HuH-7 (cell line): Measurements from ENCODE around the gene RAB5A.
"Not testable (repeated sequence)": the region's sequence is repeated elsewhere in the genome, so short reads cannot be mapped to it uniquely, and the experiment has no call there.

Experiments
- DNase-seq: peaks from one replicate; pipeline ENCODE4 v3.0.0; 2011; ENCODE audit warnings: low spot score

The RAB5A gene, protein sequence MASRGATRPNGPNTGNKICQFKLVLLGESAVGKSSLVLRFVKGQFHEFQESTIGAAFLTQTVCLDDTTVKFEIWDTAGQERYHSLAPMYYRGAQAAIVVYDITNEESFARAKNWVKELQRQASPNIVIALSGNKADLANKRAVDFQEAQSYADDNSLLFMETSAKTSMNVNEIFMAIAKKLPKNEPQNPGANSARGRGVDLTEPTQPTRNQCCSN

DNA sequence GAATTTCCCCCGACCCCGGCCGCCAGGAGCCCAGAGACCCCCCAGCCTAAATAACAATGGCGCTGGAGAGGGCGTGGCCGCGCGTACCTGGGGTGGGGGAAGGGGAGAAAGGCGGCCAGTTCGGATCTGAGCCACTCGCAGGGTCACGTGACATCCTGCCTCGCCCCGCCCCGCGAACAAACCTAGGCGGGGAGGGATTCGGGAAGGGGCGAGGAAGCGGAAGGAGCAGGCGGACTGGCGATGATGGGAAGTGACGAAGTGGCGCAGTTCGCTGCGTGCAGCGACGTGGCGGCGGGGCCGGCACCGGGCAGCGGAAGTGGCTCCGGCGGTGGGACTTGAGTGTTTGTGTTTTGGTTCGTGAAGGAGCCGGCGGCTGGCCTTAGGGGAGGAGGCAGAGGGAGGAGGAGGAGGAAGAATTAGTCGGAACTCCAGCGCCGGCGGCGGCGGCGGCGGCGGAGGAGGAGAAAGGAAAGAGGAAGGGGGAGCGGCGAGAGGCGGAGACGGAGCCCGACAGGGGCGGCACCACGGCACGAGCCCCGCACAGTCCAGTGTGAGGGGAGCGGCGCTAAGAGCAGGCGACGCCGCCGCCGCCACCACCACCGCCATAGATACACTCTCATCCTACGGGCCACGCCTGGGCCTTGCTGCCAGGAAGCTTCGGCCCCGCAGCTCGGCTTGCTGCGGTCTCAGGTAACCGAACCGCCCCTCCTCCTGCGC is at the start of gene RAB5A:
TSS of gene RAB5A (plus strand) at position 266 of the 717 bp plus-strand sequence. CDS start 3,802 bp downstream, outside the sequence.
- DNase-seq: peak; percentile 98

DNA sequence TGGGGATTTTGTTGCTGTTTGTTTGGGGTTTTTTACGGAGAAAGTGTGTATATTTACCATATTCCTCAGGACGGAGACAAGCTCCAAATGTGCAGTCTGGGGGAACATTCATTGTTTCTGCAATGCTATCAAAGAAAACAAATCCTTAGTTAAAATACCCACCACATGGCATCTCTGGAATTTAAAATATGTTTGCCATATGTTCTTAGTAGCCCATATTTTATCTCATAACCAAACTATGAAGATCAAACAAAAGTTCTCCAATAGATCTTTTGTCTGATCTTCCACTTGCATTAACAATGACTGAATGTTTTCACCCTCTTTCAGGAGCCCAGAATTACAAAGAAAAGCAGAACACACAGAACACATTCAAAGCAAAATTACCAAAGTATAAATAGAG is 48.2 kb upstream of the RAB5A start:
- DNase-seq: no peak

DNA sequence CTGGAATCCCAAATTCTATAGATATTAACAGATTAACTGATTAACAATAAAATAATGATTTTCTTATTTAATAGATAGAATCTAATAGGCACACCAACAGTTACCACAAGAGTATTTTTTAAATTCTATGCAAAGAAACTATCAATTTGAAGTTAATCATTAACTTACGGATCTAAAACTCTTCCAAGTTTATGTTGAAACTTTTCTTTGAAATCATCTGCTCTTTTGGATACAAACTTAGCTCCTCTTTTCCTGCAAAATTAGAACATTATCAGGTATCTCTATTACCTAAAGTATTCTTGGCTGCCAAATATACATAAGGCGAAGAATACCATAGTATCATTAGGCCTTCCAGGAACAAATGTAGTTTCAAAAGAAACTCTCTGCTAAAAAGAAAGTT is 47.6 kb upstream of the RAB5A start:
- DNase-seq: peak; percentile 35

DNA sequence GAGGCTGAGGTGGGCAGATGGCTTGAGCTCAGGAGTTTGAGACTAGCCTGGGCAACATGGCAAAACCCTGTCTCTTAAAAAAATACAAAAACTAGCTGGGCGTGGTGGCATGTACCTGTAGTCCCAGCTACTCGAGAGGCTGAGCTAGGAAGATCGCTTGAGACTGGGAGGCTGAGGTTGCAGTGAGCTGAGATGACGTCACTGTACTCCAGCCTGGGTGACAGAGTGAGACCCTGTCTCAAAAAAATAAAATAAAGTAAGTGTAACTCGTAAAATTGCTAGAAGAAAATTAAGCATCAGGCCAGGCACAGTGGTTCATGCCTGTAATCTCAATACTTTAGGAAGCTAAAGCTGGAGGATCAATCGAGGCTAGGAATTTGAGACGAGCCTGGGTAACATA is 47.1 kb upstream of the RAB5A start:
- not testable (repeated sequence) for DNase-seq

DNA sequence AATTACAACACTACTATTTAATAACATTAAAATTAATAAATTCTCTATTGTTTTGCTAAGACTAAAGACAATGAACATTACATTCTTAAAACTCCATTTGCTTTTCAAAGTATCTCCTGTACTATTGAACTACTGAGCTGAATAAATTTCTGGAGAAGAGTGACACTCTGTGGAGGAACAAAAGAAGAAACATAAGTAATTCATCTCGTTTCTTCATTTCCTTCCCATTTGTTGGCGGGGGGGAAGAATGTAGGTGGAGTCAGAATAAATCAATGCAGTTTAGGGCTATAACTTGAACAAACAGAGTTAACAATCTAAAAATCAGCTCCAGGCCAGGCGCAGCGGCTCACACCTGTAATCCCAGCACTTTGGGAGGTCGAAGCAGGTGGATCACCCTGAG is 45.6 kb upstream of the RAB5A start:
- no peak for DNase-seq

DNA sequence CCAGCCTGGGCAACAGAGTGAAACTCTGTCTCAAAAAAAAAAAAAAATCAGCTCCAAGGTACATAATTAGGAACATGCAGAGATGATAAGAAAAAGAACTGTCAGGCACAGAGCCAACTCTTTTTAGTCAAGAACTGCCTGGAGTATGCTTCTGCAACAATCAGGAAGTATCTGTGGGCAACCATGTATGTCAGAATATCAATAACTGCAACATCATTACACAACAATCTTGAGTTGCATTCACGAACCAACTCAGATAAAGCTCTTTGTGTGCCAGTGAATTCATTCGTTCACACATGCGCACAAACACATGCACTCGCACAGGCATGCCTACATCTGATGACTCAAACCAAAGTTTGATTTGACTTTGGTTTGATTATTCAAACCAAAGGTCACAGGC is 45.0 kb upstream of the RAB5A start:
- DNase-seq: no peak

DNA sequence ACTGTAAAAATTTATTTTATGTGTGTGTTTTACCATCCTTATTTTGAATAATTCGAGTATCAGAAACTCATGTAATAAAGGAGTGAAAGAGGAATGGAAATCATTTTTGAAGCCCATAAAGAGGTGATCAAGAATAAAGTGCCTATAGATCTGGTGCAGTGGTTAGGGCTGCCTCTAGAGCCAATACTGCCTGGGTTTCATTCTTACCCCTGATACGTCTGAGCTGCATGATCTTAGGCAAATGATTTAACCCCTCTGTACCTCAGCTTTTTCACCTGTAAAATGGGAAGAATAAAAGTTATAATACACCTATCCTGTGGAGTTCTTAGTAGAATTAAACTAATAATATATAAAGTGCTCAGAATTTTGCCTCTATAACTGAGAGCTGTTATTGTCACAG is 43.2 kb upstream of the RAB5A start:
- no peak for DNase-seq

DNA sequence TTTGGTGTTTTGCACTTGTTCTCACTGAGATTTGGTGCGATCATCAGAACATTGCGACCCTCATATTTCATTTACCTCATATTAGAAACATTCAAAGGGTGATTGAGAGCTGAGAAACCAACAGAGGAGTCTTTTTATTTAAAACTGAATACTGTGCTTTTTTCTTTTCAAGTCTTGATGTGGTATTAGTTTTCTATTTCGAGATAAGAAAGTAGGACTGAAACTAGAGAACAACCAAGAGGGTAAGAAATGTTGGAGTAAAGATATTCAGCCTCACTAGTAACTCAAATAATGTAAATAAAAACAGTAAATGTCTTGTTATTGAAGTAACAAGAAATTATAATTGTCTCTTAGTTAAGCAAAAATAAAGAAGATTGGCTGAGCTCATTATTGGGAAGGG is 39.4 kb upstream of the RAB5A start:
- no peak for DNase-seq

DNA sequence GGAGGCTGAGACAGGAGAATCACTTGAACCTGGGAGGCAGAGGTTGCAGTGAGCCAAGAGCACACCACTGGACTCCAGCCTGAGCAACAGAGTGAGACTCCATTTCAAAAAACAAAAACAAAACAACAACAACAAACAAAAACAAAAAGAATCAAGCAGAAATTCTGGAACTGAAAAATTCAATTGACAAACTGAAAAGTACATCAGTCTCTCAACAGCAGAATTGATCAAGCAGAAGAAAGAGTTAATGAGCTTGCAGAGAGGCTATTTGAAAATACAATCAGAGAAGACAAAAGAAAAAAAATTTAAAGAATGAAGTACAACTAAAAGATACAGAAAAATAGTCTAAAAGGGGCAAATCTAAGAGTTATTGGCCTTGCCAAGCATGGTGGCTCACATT is 35.4 kb upstream of the RAB5A start:
- DNase-seq: no peak

DNA sequence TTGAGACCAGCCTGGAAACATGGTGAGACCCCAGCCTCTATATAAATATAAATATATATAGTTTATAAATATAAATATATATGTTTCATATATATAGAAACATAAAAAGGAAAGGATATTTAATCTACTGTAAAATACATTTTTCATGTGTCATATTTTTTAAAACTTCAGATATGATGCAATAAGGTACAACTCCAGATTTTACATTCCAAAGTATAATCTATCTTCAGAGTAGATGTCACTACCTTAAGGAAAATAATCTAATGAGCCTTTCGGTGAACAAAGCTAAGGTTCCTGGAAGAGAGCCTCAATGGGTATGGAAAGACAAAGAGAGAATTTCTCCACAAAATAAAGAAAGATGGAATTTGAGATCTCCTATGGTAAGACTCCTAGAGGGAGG is 29.7 kb upstream of the RAB5A start:
- no peak for DNase-seq

DNA sequence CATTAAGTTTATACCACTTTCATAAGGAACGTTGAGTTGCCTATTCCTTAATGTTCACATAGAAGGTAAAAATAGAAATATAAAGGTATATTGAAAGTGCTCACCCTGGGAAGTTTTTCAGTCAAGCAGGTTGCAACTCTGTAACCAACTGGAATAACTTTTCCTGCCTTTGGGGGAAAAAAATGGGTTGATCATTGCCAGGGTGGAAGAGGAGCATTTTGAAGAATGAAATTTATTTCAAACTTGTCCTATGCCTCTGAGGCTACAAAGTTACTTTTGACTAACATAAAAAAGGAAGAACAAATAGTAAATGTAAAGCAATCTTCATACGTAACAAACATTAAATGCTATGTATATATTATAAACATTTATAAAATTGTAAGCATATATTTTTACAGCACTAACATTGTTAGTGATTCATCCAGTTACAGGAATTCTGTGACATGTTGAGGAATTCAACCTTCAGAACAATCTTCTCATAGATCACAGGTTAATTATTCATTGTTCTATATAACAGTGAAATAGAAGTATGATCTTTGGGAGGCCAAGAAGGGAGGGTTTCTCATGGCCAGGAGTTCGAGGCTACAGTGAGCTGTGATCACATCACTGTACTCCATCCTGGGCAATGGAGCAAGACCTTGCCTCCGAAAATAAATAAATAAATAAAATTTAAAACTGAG is 26.4 kb upstream of the RAB5A start:
- DNase-seq: no peak

DNA sequence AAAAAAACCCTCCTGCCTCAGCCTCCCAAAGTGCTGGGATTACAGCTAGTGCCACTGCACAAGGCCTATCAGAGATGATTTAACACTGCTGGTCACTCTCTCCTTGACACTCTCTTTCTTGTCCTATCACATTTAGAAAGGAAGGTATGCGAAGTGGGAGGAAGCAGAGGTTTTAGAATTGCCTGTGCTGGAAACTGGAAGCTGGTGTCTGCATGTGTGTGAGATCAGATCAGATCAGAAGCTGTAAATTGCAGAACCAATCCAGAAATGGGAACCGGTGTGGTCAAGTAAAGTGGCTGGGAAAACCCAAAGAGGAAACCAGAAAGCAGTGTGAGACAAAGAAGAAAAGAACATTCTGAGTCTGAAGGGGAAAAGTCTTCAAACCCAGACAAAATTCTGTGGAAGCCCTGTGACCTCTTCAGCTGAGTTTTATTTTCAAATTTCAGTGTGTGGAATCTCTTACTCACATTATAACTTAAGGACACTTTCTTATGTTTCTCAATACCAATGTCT is 15.7 kb upstream of the RAB5A start:
- no peak for DNase-seq

DNA sequence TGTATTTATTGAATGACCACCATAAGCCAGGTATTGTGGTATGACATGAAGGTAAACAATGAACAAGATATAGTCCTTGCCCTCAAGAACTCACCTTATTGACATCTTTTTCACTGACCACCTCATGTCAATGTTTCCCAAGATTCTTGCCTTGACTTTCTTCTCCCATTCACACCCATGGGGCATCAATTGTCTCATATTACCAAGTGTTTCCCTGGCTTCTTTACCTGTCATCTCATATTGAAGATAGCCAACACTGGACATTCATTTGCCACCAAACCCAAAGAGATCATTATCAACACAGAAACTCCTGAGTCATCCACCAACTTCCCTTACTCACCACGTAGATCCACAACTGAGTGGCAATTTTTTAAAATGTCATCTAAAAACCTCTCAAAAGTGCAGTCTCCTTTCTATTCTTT is 15.1 kb upstream of the RAB5A start:
- no peak for DNase-seq

DNA sequence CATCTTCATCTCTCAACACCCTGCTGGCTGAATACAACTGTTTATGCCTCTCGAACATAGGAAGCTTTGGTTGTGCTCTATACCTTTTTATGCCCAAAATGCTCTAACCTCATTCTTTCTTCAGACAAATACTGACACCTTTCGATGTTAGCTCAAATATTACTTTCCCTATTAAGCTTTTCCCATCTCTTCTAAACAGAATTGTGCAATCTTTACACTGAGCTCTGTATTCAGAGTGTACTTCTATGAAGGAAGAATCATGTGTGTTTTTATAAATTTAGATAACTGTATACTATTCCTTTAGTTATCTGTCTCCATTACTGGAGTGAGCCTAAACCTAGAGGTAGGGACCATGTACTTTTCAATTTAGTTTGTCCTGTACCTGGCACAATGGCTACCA is 14.5 kb upstream of the RAB5A start:
- no peak for DNase-seq

DNA sequence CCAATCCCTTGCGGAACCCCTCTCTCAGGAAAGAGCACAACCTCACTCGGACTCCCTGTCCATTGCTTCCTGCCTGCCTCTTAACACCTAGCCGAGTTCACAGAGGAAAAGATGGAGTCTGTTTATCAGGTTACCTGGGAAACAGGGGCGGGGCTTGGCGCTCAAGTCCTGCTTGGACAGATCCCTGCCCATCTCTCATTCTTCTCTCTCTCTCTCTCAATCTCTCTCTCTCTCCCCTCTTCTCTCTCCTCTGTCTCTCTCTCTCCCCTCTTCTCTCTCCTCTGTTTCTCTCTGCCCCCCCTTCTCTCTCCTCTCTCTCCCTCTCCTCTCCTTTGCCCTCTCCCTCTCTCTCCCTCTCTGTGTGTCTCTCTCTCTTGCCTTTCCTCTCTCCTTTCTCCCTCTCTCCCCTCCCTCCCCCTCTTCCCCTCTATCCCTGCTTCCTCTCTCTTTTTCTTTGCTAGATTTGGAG is 12.8 kb upstream of the RAB5A start, which contains the start of gene EFHB:
TSS of gene EFHB (minus strand) at position 120 of the 469 bp plus-strand sequence. CDS start 199 bp downstream, outside the sequence.
- DNase-seq: no peak

DNA sequence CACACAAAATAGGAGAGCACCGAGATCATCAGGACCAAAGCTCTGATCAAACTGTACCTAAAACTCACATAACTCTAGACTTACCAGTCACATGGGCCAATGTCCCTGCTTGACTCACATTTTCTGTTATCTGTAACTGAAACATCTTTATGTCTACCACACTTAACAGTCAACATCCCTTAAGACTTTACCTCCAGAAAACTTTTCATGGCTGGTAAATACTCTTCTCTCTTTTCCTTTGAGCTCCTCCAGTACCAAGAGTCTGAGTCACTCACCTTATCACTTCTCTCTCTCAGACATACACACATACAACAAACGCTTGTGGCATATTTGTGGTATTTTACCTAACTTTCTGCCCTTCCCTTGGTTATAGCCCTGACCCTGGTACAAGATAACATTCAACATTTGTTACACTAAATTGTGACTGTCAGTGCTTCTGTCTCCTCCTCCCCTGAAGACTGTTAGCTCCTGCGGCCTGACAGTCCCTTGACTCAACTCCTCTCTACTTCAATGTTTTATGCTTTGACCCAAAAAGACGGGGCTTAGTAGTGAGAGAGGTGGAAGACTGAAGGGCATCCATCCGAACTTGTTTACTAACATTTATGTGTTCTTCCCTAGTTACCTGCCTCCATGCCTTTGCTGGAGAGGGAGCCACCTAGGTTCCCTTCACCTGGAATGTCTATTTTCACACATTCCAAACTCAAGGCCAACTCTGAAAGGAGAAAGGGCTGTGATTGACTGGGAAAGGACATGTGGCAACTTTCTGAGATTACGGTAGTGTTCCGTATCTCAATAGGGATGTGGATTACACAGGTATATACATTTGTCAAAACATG is 9.2 kb upstream of the RAB5A start:
- DNase-seq: no peak

DNA sequence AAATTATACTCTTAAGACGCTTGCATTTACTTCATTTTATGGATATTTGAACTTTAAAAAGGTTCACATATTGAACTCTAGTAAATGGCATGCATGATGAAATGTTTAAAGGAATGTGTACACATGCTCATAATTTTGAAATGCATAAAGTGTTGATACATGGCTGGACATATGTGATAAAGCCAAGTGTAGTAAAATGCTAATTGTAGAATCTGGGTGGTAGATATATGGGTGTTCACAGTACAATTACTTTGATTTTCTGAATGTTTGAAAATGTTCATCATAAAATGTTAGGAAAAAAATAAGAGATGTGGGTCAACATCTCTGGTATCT is 8.6 kb upstream of the RAB5A start:
- no peak for DNase-seq

DNA sequence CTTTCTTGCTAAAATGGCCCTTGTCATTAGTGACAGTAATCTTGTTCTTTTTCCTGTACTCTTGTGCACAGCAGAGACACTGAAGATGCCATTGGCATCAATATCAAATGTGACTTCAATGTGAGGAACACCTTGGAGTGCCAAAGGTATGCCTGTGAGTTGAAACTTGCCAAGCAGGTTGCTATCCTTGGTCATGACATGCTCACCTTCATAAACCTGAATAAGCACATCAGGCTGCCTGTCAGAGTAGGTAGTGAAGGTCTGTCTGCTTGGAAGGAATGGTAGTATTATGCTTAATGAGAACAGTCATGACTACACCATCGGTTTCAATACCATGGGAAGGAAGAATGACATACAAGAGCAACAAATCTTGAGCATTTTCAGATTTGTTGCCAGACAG is 6.3 kb upstream of the RAB5A start:
- DNase-seq: no peak

DNA sequence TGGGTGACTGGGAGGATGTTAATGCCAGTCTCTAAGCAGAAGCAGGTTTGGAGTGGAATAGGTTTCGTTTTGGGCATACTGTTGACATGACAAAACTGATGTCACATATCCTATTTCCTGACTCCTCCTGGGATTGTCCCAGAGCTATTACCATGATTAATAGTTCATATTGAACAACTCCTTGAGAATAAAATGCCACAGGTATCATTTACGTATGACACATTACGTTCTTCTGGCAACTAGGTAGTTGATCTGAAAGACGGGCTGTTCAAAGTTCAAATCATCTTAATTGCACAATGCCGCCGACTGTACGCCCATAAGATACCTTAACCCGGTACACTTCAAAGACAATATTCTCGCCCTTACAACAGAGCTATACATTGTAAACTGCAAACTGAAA is 1.4 kb upstream of the RAB5A start:
- DNase-seq: peak; percentile 29

DNA sequence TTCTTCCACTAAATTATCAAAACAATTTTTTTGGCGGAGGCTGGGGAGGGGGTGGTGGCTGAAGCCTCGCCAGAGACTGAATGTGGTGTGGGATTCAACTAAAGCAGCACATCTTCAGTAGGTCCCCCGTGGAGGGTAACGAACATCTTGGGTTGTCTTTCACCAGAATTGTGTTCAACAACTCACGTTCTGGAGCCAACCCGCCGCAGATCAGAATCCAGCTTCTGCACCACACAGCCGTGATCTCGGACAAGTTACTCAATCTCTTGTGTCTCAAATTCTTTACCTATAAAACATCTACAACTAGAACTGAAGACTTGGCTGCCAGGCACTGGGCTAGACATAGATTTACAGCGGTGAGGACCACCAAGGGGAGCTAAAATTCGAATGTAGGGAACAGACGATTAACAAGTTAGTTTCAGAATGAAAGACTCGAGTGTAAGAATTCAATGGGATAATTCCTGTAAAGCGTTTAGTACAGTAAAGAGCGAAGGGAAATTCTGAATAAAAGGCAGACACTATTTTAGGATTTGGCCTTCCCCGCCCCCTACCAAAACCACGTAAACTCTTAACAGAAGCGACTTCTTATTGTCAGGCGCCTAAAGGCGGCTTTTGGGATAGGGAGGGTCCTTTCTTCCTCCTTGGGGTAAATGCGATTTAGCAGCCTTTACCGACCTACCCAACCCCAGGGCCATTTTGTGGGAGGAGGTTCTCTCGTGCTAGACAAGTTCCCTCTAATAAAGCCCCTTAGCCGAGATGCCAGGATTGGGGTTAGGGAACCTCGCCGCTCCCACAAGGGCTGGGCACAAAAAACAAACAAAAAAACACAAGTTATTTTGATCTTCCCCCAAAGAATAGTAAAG is 697 bp upstream of the RAB5A start:
- no peak for DNase-seq

DNA sequence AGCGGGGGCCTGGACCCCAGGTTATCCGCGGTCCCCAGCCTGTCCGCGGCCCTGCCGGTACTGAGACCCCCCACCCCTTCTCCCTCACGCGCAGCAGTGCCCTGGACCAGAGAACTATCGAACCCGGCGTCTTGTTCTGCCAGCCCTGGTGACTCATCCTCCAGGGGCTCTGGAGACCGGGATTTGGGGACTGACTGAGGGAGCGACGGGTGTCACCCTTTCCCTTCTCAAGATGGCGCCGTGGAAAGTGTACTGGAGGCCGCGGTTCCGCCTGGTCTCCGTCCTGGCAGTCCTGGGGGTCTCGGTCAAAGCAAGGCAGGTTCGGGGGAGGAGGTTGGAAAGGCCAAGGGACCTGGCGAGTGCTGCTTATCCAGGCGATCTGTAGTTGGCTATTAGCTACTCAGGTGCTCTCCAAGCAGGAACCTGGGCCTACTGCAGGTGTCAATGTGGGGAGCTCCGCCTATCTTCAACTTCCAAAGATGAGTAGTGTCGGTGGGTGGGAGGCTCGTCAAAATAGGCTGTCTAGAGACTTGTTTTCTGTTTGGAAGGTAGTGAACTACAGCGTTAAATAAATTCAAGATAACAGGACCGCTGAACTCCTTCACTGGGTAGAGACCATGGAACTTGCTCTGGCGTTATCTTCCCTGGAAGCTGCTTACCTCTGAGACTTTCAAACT is 790 bp downstream of the RAB5A start:
- DNase-seq: peak; percentile 51
